DOHH2 (cell line): Measurements from ENCODE around the gene IL1RN.

ENCODE experiments used
- H3F3A ChIP-seq: fragments of 200-600 bp; sonication (generic), shearing (Covaris generic); 2 replicates; pipeline ENCODE4 v1.6.0; 2016; ENCODE audit warnings: antibody characterized with exemption, mild to moderate bottlenecking; ENCODE audit not compliant: control insufficient read depth, insufficient read depth
- H3K27ac ChIP-seq: fragments of 200-600 bp; sonication (generic); 2 replicates; pipeline ENCODE4 v1.5.1; 2014; ENCODE audit warnings: low read depth, mild to moderate bottlenecking, low read length, moderate library complexity
- H3K27me3 ChIP-seq: fragments of 200-600 bp; sonication (generic); 2 replicates; pipeline ENCODE4 v1.6.1; 2014; ENCODE audit warnings: mild to moderate bottlenecking, low read length, mixed read lengths; ENCODE audit not compliant: control insufficient read depth
- H3K36me3 ChIP-seq: fragments of 200-600 bp; sonication (generic); 2 replicates; pipeline ENCODE4 v1.6.1; 2014; ENCODE audit warnings: mild to moderate bottlenecking, low read length, moderate library complexity, mixed read lengths; ENCODE audit not compliant: control insufficient read depth
- H3K4me1 ChIP-seq: fragments of 200-600 bp; sonication (generic); 2 replicates; pipeline ENCODE4 v1.6.1; 2014; ENCODE audit warnings: mild to moderate bottlenecking, low read length, mixed read lengths; ENCODE audit not compliant: control insufficient read depth
- H3K4me2 ChIP-seq: fragments of 200-600 bp; sonication (generic); 2 replicates; pipeline ENCODE4 v1.6.0; 2014; ENCODE audit warnings: mild to moderate bottlenecking, low read length, moderate library complexity
- H3K4me3 ChIP-seq: fragments of 200-600 bp; sonication (generic); 2 replicates; pipeline ENCODE4 v1.5.1; 2014; ENCODE audit warnings: mild to moderate bottlenecking, low read length, mixed read lengths
- H3K79me2 ChIP-seq: fragments of 200-600 bp; sonication (generic); 2 replicates; pipeline ENCODE4 v1.6.1; 2014; ENCODE audit warnings: mild to moderate bottlenecking, low read length, mixed read lengths; ENCODE audit not compliant: control insufficient read depth
- H3K9me2 ChIP-seq: fragments of 200-600 bp; sonication (generic); replicated peaks from 2 replicates; pipeline ENCODE4 v1.6.1; 2014; ENCODE audit warnings: mild to moderate bottlenecking, low read length, mixed read lengths; ENCODE audit not compliant: control insufficient read depth
- H3K9me3 ChIP-seq: fragments of 200-600 bp; sonication (generic); 2 replicates; pipeline ENCODE4 v1.6.1; 2014; ENCODE audit warnings: antibody characterized with exemption, low read length, mixed read lengths; ENCODE audit not compliant: control insufficient read depth, insufficient read depth
- H4K20me1 ChIP-seq: fragments of 200-600 bp; sonication (generic); 2 replicates; pipeline ENCODE4 v1.6.0; 2014; ENCODE audit warnings: low read depth, mild to moderate bottlenecking, antibody characterized with exemption, low read length, moderate library complexity; ENCODE audit not compliant: control insufficient read depth, insufficient read depth
- EZH2phosphoT487 ChIP-seq: fragments of 200-600 bp; sonication (generic); IDR thresholded peaks from 2 replicates; pipeline ENCODE4 v1.6.1; 2017; ENCODE audit warnings: borderline replicate concordance, mild to moderate bottlenecking, antibody characterized with exemption, low read length, moderate library complexity, mixed read lengths
- TF ChIP-seq, protein P1 (sequence below): fragments of 200-600 bp; sonication (generic); IDR thresholded peaks from one replicate; pipeline ENCODE4 v1.5.1; 2014; ENCODE audit warnings: antibody characterized with exemption, mild to moderate bottlenecking, low read depth, low read length; ENCODE audit not compliant: poor library complexity, severe bottlenecking

IL1RN gene

DNA sequence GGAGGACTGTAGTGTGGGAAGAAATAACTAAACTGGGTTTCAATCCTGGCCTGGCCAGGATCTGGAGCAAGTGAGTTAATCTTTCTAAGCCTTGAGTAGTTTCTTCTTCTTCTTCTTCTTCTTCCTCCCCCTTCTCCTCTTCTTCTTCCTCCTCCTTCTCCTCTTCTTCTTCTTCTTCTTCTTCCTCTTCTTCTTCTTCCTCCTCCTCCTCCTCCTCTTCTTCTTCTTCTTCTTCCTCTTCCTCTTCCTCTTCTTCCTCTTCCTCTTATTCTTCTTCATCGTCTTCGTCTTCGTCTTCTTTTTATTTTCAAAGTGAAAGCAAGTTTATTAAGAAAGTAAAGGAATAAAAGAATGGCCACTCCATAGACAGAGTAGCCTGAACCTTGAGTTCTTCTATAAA, 6.5 kb upstream of the IL1RN start:
- Histone ChIP-seq H3K4me1 (peaks cover 19% of the 10 kb centered on the region), H3K27me3 (0 out of 2 replicates have a peak, but pooled peaks cover 3% of the 10 kb centered on the region), H3K79me2 (no peaks in the 10 kb centered on the region), H3K9me3 (no peaks in the 10 kb centered on the region), H3F3A (no peaks in the 10 kb centered on the region), H3K27ac (no peak overlapping the region), H3K4me3 (peak overlapping the region; percentile 14; the same call in 1 of the 2 replicates), H4K20me1 (no peaks in the 10 kb centered on the region), H3K36me3 (no peaks in the 10 kb centered on the region), H3K9me2 (no peaks in the 10 kb centered on the region), H3K4me2 (peak overlapping the region; percentile 17)
- TF ChIP-seq, protein P1, sequence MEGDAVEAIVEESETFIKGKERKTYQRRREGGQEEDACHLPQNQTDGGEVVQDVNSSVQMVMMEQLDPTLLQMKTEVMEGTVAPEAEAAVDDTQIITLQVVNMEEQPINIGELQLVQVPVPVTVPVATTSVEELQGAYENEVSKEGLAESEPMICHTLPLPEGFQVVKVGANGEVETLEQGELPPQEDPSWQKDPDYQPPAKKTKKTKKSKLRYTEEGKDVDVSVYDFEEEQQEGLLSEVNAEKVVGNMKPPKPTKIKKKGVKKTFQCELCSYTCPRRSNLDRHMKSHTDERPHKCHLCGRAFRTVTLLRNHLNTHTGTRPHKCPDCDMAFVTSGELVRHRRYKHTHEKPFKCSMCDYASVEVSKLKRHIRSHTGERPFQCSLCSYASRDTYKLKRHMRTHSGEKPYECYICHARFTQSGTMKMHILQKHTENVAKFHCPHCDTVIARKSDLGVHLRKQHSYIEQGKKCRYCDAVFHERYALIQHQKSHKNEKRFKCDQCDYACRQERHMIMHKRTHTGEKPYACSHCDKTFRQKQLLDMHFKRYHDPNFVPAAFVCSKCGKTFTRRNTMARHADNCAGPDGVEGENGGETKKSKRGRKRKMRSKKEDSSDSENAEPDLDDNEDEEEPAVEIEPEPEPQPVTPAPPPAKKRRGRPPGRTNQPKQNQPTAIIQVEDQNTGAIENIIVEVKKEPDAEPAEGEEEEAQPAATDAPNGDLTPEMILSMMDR = no peak
- TF ChIP-seq EZH2phosphoT487 = no peak

DNA sequence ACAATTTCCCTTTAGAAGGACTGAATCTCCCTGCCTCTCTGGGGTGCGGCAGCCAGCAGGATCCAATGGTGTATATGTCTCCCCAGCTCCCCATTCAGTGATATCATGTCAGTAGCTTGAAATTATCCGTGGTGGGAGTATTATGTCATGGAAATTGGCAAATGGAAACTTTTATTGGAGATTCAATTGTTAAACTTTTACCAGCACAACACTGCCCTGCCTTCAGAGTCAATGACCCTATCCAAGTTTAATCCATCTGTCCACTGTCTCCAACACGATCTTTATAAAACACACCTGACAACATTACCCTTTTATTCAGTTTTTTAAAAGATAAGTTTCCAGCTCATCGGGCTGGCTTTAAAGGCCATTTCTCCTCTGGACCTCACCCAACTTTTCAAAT, 5.0 kb upstream of the IL1RN start:
- Histone ChIP-seq H3K4me1 (peaks cover 19% of the 10 kb centered on the region), H3K27ac (no peak overlapping the region), H3F3A (no peaks in the 10 kb centered on the region), H3K9me2 (no peaks in the 10 kb centered on the region), H3K27me3 (0 out of 2 replicates have a peak, but pooled peaks cover 3% of the 10 kb centered on the region), H3K36me3 (no peaks in the 10 kb centered on the region), H3K4me2 (no peak overlapping the region), H4K20me1 (no peaks in the 10 kb centered on the region), H3K79me2 (no peaks in the 10 kb centered on the region), H3K9me3 (no peaks in the 10 kb centered on the region), H3K4me3 (no peak overlapping the region)
- TF ChIP-seq EZH2phosphoT487 = no peak
- TF ChIP-seq, protein P1 = no peak

DNA sequence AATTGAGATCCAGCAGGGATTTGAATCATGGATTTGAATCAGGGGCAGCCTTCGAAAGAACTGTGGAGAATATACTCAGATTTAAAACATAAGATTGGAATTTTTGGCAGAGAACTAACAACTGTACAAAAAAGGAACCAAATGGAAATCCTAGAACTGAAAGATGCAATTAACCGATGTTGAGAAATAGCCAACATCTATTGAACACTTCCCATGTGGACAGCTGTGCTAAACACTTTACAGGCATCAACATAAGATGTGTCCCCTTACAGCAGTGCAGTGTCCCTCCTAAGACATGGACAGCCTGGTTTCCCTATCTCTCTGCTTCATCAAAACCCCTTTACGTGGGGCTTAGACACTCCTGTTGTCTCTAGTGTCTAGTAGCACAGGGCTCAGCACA, 3.7 kb upstream of the IL1RN start:
- Histone ChIP-seq H3K27ac (no peak overlapping the region), H3K27me3 (0 out of 2 replicates have a peak, but pooled peaks cover 3% of the 10 kb centered on the region), H4K20me1 (no peaks in the 10 kb centered on the region), H3K9me2 (no peaks in the 10 kb centered on the region), H3K4me3 (no peak overlapping the region), H3K9me3 (no peaks in the 10 kb centered on the region), H3K79me2 (no peaks in the 10 kb centered on the region), H3K36me3 (no peaks in the 10 kb centered on the region), H3K4me1 (peaks cover 33% of the 10 kb centered on the region), H3F3A (no peaks in the 10 kb centered on the region), H3K4me2 (no peak overlapping the region)
- TF ChIP-seq, protein P1 = no peak
- TF ChIP-seq EZH2phosphoT487 = no peak
